Measurements from ENCODE around the gene CPSF7.
"Not testable (repeated sequence)": the region's sequence is repeated elsewhere in the genome, so short reads cannot be mapped to it uniquely, and the experiment has no call there.

The CPSF7 gene

DNA sequence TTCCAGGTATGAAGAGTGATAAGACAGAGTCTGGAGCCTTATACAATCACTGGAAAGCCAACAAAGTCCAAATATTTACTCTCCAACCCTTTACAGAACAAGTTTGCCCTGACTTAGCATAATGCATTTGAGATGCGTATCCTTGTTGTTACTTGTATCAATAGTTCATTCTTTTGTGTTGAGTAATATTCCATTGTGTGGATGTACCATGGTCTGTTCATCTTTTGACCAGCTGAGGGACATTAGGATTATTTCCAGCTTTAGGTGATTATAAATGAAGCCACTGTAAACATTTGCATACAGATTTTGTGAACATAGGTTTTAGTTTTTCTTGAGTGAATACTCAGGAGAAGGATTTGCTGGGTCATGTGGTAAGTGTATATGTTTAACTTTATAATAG lies 9.8 kb upstream of the CPSF7 start:
- DNase-seq (ENCODE audit: low read depth in 4 of 4, low spot score in 1 of 4): no peak

DNA sequence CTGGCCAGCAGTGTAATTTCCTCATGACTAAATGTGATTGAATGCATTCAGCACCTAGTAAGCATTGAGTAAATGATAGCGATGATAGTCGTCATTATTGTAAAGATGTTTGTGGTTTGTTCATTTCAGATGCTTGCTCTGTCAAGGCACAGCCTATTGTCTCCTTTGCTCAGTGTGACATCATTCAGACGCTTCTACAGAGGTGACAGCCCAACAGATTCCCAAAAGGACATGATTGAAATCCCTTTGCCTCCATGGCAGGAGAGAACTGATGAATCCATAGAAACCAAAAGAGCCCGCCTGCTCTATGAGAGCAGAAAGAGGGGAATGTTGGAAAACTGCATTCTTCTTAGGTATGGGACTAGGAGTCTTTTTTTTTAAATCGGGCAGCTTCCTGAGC lies 7.7 kb upstream of the CPSF7 start:
- no peak for DNase-seq (ENCODE audit: low read depth in 4 of 4, low spot score in 1 of 4)

- not testable (repeated sequence) for DNase-seq (ENCODE audit: low read depth in 4 of 4, low spot score in 1 of 4)
These were observed 1.1 kb upstream of the CPSF7 start for GRCh38 chr11:61430839-61431238.

DNA sequence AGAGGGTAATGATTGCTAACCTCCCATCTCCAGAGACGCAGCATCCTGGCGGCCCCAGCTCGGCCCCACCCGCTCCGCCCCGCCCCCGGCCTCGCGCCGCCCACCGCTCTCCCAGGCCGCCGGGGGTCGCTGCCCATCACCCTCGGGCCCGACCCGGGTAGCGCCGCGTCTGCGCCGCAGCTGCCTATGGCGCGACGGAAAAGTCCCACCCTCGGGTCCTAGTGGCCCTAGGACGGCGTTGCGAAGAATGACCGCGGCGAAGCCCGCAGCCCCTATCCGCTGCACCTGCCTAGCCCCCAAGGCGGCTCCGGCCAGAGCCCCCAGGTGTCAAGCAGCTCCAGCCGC lies 457 bp downstream of the CPSF7 start:
- DNase-seq (ENCODE audit: low read depth in 4 of 4, low spot score in 1 of 4): peak; percentile 15 to 63 (median 45)

DNA sequence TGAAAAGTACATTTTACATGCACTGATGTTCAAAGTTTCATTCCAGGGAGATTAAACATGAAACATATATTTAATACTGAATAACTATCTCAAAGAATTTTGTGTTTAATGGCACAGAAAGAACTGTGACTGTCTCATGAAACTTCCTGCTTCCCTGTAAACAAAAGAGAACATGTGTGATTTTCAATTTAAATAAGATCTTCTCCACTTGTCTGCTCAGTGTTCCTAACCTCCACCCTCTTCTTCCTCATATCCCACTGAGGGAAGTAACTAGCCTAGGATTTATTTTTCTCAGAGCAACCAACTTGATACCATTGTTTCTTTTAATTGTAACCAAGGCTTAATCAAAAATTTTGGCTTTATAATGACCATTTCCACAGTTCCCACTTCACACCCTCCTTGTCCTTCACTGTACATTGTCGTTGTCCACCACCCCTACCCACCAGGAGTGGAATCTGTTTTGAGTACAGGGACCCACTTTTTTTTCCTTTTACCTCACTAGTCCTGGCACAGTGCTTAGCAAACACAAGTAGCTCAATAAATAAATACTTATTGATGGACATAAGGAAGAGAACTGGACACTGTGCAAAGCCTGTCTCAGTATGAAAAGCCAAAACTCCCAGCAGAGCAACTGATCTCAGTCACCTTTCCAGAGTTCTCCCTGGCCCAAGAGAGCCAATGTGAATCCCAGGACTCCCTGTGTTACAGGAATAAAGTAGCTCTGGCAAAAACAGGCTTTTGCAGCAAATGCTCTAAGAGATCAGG lies 4.2 kb downstream of the CPSF7 start:
- no peak for DNase-seq (ENCODE audit: low read depth in 4 of 4, low spot score in 1 of 4)

GRCh38 chr11:61422226-61422625 lies 7.5 kb downstream of the CPSF7 start:
- no peak for DNase-seq (ENCODE audit: low read depth in 4 of 4, low spot score in 1 of 4)

GRCh38 chr11:61418136-61418535 lies 11.6 kb downstream of the CPSF7 start:
- DNase-seq (ENCODE audit: low read depth in 4 of 4, low spot score in 1 of 4): no peak

DNA sequence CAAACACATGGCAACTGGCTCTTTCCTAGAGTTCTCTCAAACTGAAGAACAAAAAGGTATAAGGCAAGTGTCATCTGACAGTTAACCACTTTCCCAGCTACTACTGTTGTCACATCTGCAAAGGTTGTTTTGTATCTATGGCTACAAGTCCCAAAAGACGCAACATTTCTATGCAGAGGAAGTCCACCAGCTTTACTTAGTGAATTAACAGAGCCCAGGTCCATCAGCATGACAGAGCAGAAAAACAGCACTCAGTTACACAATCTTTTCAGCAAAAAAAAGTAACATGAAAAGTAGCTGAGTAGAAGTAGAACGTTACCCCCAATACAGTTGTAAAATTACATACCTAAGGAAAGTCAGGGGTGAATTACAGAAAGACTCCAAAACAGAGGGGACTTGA lies 12.1 kb downstream of the CPSF7 start:
- no peak for DNase-seq (ENCODE audit: low read depth in 4 of 4, low spot score in 1 of 4)

- no peak for DNase-seq (ENCODE audit: low read depth in 4 of 4, low spot score in 1 of 4)
These were observed 12.8 kb downstream of the CPSF7 start for GRCh38 chr11:61416941-61417340.

DNA sequence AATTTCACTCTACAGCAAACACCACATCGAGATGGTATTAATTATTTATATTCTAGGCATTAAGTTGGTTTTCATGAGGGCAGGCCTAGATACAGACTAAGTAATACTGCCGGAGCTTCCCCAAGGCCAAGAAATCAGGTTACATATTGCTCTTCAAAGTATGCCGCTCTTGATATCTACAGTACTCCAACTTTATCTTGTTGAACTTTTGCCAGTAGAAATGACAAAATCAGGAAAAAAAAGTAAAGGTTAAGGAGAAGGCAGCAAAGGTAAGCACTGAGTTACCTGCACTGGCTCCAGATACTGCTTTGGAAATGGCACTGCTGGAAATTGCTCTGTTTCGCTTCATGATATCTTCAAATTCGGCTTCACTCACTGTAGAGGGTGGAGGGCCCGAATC lies 14.4 kb downstream of the CPSF7 start:
- DNase-seq (ENCODE audit: low read depth in 4 of 4, low spot score in 1 of 4): no peak

- no peak for DNase-seq (ENCODE audit: low read depth in 4 of 4, low spot score in 1 of 4)
These were observed 15.2 kb downstream of the CPSF7 start for GRCh38 chr11:61414547-61414946.

- no peak for DNase-seq (ENCODE audit: low read depth in 4 of 4, low spot score in 1 of 4)
These were observed 16.3 kb downstream of the CPSF7 start for GRCh38 chr11:61413496-61413895.

- DNase-seq (ENCODE audit: low read depth in 4 of 4, low spot score in 1 of 4): no peak
These were observed 18.2 kb downstream of the CPSF7 start for GRCh38 chr11:61411589-61411988.

DNA sequence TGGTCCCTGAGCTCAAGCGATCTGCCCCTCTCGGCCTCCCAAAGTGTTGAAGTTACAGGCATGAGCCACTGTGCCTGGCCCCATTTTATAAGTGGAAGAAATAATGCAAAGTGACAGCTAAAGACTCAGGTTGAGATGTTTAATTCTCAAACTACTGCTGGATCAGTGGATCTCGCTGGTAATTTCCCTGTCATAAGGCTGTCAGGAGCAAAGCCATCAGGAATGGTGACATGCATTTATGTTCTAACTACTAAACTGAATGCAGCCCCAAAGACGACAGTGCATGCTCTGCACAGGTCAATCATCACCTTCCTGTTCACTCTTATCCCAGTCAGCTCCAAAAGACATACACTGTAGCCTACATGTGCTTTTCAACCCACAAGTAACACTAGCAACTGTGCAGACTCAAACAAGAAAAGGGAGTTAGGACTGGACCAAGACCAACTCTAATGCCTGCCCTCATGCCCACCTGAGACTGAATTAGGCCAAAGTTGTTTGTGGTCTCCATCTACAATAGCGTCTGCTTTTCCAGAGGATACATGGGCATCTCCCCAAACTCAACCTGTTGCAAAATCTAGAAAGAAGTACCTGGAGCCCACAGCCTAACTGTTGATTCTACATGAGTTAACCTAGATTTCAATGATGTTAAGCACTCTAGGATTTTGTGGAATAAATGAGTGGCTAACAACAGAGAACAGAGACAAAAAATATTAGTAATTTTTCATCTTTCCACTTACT lies 22.6 kb downstream of the CPSF7 start:
- no peak for DNase-seq (ENCODE audit: low read depth in 4 of 4, low spot score in 1 of 4)

DNA sequence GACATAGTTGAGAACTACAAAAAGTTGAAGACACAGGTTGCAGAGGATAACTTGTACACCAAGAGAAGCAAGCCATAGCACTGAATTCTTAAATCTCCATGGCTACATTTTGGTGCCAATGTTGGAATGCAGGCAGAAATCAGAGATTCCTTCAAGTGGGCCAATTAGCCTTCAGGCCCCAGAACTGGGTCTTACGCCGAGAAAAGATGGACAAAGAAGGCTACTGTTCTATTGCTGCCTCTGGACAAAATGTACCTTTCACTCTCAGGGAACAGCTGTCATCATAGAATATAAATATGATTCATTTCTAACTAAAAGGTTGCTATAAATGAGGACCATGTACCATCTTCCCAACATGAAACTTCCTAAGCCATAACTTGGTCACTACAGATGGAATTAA lies 23.7 kb downstream of the CPSF7 start:
- no peak for DNase-seq (ENCODE audit: low read depth in 4 of 4, low spot score in 1 of 4)

- DNase-seq (ENCODE audit: low read depth in 4 of 4, low spot score in 1 of 4): no peak
These were observed 25.1 kb downstream of the CPSF7 start for GRCh38 chr11:61404641-61405040.

DNA sequence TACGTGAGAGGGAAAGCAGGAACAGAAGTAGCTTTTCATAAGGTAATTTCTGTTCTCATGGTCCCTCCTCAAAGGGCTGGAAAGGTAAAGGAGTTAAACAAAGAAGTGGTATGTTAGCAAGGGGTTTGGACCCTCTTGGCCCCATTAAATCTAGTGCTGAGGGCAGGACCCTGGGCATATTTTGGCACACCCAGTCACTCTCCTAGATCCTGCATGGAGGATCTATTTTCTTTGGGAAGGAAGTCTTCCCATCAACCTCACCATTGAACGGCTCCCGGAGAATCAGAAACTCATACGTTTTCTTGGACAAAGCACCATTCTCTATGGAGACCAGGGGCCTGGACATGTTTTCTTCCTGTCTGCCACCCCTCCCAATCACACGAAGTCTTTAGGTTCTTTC lies 25.7 kb downstream of the CPSF7 start:
- no peak for DNase-seq (ENCODE audit: low read depth in 4 of 4, low spot score in 1 of 4)

DNA sequence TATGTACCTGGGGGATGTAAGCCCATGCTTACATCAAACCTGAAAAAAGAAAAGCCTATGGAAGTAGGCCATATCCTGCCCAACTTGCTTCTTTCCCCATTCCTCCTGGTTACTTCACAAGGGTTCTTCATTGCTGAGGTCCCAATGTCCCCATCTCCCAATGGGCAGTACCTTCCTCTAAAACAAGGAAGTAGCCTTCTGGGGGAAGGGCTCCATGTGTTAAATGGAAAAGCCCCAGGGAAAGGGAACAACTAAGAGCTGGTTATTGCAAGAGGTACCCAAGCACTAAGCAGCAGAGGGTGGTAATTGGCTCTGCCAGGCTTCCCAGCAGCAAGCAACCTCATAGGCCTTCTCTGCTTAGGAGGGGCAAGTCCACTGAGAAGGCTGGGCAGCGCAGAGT lies 26.1 kb downstream of the CPSF7 start:
- no peak for DNase-seq (ENCODE audit: low read depth in 4 of 4, low spot score in 1 of 4)

DNA sequence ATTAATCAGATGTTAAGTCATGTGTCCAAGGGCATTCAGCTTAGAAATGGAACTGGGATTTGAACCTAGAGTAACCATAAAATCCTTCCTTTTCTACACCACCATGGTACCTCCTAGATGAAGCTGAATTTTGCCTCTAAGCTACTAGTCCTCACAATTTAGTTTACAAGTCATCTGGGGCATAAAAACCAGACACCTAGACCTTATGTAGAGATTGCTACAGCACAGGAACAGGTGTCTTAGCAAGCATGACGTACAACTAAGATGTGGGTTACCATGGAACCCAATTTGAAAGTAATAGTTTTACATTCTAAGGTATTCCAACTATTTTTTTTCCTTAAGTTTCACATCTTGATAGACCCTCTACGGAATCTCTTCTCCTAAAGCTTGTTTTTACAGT lies 28.2 kb downstream of the CPSF7 start:
- DNase-seq (ENCODE audit: low read depth in 4 of 4, low spot score in 1 of 4): no peak

GRCh38 chr11:61401173-61401572 lies 28.6 kb downstream of the CPSF7 start:
- DNase-seq (ENCODE audit: low read depth in 4 of 4, low spot score in 1 of 4): no peak

DNA sequence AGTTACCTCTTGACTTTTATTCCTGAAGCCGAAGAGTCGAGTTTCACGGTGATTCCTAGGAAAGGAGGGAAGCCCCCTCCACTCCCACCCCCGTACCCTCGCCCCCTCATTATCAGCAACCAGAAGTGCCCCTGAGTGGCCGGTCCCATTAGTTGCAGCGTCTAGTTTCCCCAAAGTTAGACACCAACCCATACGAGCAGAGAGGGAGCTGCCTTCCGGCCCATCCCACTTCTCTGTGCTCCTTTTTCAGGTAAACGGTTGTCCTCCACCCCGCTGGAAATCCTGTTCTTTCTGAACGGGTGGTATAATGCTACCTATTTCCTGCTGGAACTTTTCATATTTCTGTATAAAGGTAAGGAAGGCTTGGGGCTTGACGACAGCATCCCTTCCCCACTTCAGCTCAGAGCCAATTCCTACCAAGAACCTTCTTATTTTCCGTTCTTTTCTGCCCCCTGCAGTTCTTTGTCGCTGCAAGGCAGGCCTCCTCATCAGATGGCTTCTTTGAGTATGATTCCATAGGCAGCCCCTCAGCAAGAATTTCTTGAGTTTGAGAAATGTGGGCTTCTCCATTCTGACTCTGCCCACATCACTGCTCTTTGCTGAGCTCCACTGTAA lies 36.7 kb downstream of the CPSF7 start:
- no peak for DNase-seq (ENCODE audit: low read depth in 4 of 4, low spot score in 1 of 4)

DNA sequence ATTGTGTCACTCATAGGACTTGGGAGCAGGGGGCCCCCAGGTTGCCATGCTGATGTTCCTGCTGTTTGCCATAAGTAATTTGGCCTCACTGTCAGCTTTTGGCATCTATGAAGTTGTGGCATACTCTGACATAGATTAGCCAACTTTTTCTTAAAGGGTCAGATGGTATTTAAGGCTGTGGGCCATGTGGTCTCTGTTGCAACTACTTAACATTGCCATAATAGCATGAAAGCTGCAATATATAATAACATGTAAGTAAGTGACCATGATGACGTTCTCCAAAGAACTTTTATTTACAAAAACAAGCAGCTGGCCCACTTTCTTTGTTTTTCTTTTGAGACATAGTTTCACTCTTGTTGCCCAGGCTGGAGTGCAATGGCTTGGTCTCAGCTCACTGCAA lies 39.6 kb downstream of the CPSF7 start:
- DNase-seq (ENCODE audit: low read depth in 4 of 4, low spot score in 1 of 4): no peak

Data from stimulated activated CD4-positive, alpha-beta T cell treated with anti-CD3 and anti-CD28 coated beads, Interleukin-1b, Interleukin-23, amount 100 ng/mL, for 24 hours (primary cell).